Lower leg skin (tissue), 3 donors: Measurements from ENCODE around the gene SH3BP1.

Experiments used
- POLR2A ChIP-seq, 2 donors: fragments of 450-650 bp; IDR thresholded peaks; one replicate each; pipeline ENCODE4 v1.6.1; 2016 to 2017; ENCODE audit warnings: antibody characterized with exemption in 2 of 2, mild to moderate bottlenecking in 1 of 2, moderate library complexity in 1 of 2
- TF ChIP-seq, protein P1 (sequence below), 3 donors: fragments of 450-650 bp; IDR thresholded peaks; one replicate each; pipeline ENCODE4 v1.5.1; 2016; ENCODE audit warnings: antibody characterized with exemption in 3 of 3, mild to moderate bottlenecking in 3 of 3, moderate library complexity in 2 of 3

DNA sequence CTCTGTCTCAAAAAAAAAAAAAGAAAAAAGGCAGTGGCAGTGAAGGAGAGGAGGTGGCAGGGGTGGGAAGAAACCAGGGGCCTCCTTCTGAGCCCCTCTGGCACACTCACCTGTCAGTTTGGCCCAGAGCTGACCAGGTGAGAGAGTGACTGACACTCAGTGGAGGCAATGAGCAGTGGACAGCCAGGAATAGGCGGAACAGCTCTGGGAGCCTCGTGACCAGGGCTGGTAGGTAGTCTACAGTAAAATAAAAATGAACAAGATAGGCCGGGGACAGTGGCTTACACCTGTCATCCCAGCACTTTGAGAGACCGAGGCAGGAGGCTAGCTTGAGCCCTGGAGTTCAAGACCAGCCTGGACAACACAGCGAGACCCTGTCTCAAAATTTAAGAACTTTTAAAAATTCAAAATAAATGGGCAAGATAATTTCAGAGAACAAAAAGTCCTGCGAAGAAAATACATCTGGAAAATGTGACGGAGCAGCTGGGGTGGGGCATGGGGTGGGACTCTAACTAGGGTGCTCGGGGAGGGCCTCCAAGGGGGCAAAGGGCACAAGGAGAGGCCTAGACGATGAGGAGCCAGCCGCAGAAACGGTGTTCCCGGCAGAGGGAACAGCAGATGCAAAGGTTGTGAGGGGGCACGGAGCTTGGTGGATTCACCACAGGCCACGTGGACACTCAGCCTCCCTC, 15.2 kb downstream of the SH3BP1 start:
- TF ChIP-seq, protein P1, sequence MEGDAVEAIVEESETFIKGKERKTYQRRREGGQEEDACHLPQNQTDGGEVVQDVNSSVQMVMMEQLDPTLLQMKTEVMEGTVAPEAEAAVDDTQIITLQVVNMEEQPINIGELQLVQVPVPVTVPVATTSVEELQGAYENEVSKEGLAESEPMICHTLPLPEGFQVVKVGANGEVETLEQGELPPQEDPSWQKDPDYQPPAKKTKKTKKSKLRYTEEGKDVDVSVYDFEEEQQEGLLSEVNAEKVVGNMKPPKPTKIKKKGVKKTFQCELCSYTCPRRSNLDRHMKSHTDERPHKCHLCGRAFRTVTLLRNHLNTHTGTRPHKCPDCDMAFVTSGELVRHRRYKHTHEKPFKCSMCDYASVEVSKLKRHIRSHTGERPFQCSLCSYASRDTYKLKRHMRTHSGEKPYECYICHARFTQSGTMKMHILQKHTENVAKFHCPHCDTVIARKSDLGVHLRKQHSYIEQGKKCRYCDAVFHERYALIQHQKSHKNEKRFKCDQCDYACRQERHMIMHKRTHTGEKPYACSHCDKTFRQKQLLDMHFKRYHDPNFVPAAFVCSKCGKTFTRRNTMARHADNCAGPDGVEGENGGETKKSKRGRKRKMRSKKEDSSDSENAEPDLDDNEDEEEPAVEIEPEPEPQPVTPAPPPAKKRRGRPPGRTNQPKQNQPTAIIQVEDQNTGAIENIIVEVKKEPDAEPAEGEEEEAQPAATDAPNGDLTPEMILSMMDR (IDR thresholded peaks at IDR 0.05) = no peak
- no peak for TF ChIP-seq POLR2A (IDR thresholded peaks at IDR 0.05)
